PFSK-1 (cell line): ENCODE data around the gene OR52A5.

Experiments
- POLR2AphosphoS5 ChIP-seq: IDR thresholded peaks from 2 replicates; pipeline ENCODE4 v1.6.1; 2012; ENCODE audit warnings: low read depth, mild to moderate bottlenecking, control low read depth, low read length, moderate library complexity
- SIN3A ChIP-seq: IDR thresholded peaks from 2 replicates; pipeline ENCODE4 v1.6.1; 2012; ENCODE audit warnings: mild to moderate bottlenecking, low read length, moderate library complexity, borderline replicate concordance; ENCODE audit not compliant: insufficient read depth
- TAF1 ChIP-seq: IDR thresholded peaks from 2 replicates; pipeline ENCODE4 v1.6.1; 2012; ENCODE audit warnings: low read length, control low read depth, borderline replicate concordance; ENCODE audit not compliant: insufficient read depth

DNA sequence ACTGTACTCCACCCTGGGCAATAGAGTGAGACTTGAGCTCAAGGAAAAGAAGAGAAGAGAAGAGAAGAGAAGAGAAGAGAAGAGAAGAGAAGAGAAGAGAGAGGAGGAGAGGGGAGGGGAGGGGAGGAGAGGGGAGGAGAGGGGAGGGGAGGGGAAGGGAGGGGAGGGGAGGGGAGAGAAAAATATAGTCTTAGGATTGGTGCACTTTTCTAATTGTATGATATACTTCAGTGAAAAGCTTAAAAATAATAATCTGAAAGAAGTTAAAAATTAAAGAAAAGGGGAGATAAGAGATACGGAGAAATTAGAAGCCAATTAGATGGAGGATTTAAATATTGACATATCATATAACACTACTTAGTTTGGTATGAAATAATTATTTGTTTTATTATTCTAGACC lies 19.3 kb downstream of the OR52A5 start:
- TF ChIP-seq SIN3A (no peak), POLR2AphosphoS5 (no peak), TAF1 (no peak)
